Measurements from ENCODE around the gene BCOR. TPM values are rescaled to one million over a fixed set of nuclear protein-coding genes. Genes with fewer than 3 reads are reported as not detected.

BCOR gene
- total RNA-seq, 2 experiments from 2014 or later, result 26.1 to 26.3 TPM

- Mint-ChIP-seq H3K4me3 (peak overlapping the region; percentile 97), H3K27ac (peak overlapping the region; percentile 96), H3K4me1 (ENCODE audit: low read depth) (peaks cover 38% of the 10 kb centered on the region), H3K36me3 (ENCODE audit: low read depth) (peaks cover 10% of the 10 kb centered on the region), H3K27me3 (no peaks in the 10 kb centered on the region), H3K9me3 (no peaks in the 10 kb centered on the region)
- Histone ChIP-seq H3K4me1 (ENCODE audit: insufficient read depth, low read length) (peaks cover 59% of the 10 kb centered on the region), H3K4me3 (ENCODE audit: low read length) (peak overlapping the region; percentile 69), H3K27ac (ENCODE audit: low read depth in 1 of 2, low read length in 2 of 2) (peak overlapping the region in 1 of 2 donors; percentile 74), H3K36me3 (ENCODE audit: insufficient read depth, low read length) (no peaks in the 10 kb centered on the region), H3K9me3 (ENCODE audit: control insufficient read depth in 1 of 2, insufficient read depth in 1 of 2, low read length in 2 of 2) (no peaks in the 10 kb centered on the region), H3K27me3 (ENCODE audit: control insufficient read depth in 1 of 2, insufficient read depth in 2 of 2, low read length in 2 of 2) (no peaks in the 10 kb centered on the region)
- intact Hi-C loops (cut with DNase I, micrococcal nuclease), result loop anchor here (5.0 to 10.0 kb wide), 4 partner anchors 57 to 281 kb away; no protein-coding TSS in a partner anchor
- no peak for TF ChIP-seq CTCF (IDR thresholded peaks at IDR 0.05)
- ChIA-PET POLR2A (interaction anchor here (1.0 to 6.0 kb wide), 8 partner anchors 11 to 82 kb away, joined by 3 to 236 read pairs (median 9); no protein-coding TSS in a partner anchor), CTCF (interaction anchor here (2.4 kb wide), 1 partner anchor 241 kb away, joined by 11 read pairs; no protein-coding TSS in a partner anchor)
- DNase-seq, result peak in 7 of 14 experiments; percentile 25 to 74 (median 44)
- peak; percentile 30 for ATAC-seq (ENCODE audit: poor library complexity)
Observed at GRCh38 chrX:40095583-40096394, 2.0 kb downstream of the BCOR start.

- peak overlapping the region in 1 of 2 donors; percentile 10 for H3K27ac ChIP-seq (ENCODE audit: low read depth in 1 of 2, low read length in 2 of 2)
- peak in 1 of 14 experiments; percentile 19 for DNase-seq
- H3K27me3 ChIP-seq (ENCODE audit: control insufficient read depth in 1 of 2, insufficient read depth in 2 of 2, low read length in 2 of 2), result no peaks in the 10 kb centered on the region
- ChIA-PET POLR2A (interaction anchor here (1.0 to 6.0 kb wide), 7 partner anchors 11 to 81 kb away, joined by 3 to 236 read pairs (median 7); no protein-coding TSS in a partner anchor), CTCF (interaction anchor here (1.6 to 2.4 kb wide), 2 partner anchors 10 to 240 kb away, joined by 3 to 11 read pairs; no protein-coding TSS in a partner anchor)
- H3K4me1 ChIP-seq (ENCODE audit: insufficient read depth, low read length), result peaks cover 63% of the 10 kb centered on the region
- H3K4me3 ChIP-seq (ENCODE audit: low read length), result peak overlapping the region; percentile 69
- H3K27ac Mint-ChIP-seq, result peak overlapping the region; percentile 96
- H3K4me1 Mint-ChIP-seq (ENCODE audit: low read depth), result peaks cover 40% of the 10 kb centered on the region
- no peaks in the 10 kb centered on the region for H3K9me3 Mint-ChIP-seq
- H3K27me3 Mint-ChIP-seq, result no peaks in the 10 kb centered on the region
- intact Hi-C loops (cut with DNase I, micrococcal nuclease), result loop anchor here (5.0 to 10.0 kb wide), 4 partner anchors 57 to 280 kb away; no protein-coding TSS in a partner anchor
- peak overlapping the region; percentile 97 for H3K4me3 Mint-ChIP-seq
- no peak for ATAC-seq (ENCODE audit: poor library complexity)
- TF ChIP-seq CTCF (IDR thresholded peaks at IDR 0.05), result no peak
- H3K36me3 Mint-ChIP-seq (ENCODE audit: low read depth), result peaks cover 10% of the 10 kb centered on the region
- H3K36me3 ChIP-seq (ENCODE audit: insufficient read depth, low read length), result no peaks in the 10 kb centered on the region
- no peaks in the 10 kb centered on the region for H3K9me3 ChIP-seq (ENCODE audit: control insufficient read depth in 1 of 2, insufficient read depth in 1 of 2, low read length in 2 of 2)
Observed at GRCh38 chrX:40094900-40095582, 2.7 kb downstream of the BCOR start.
